HepG2 (cell line): ENCODE results near the gene SF3A2. TPM values are rescaled to one million over a fixed set of nuclear protein-coding genes. Genes with fewer than 3 reads are reported as not detected.

Experiments used
- ATAC-seq: fragments of 200-7000 bp; cut with Tn5 transposase; 3 replicates; pipeline ENCODE4 v1.9.1; 2020; ENCODE audit warnings: mild to moderate bottlenecking, moderate library complexity
- BruUV-seq: library from RNA; stranded (reverse); fragments of 400-500 nt; replicated peaks from 2 replicates; lab custom pipeline; 2021; lab: Mats Ljungman, UMichigan
- CTCF ChIA-PET: fragments of 300-600 bp; formaldehyde crosslinking; extraction: SDS; loops from one replicate; lab custom pipeline; 2021; ENCODE audit warnings: low total read pairs, inconsistent platforms, low intra/inter-chr PET ratio; lab: Yijun Ruan, JAX
- POLR2A ChIA-PET: fragments of 350-600 bp; sonication (Branson Sonifier 250); formaldehyde crosslinking; loops from one replicate; lab custom pipeline; 2020; ENCODE audit warnings: antibody characterized with exemption, inconsistent platforms; lab: Yijun Ruan, JAX
- DNase-seq: peaks from one replicate; pipeline ENCODE4 v3.0.0-alpha.2; 2015; ENCODE audit warnings: low spot score
- FAIRE-seq: peaks from 3 replicates; lab custom pipeline; 2011; peaks lifted over from hg19 to GRCh38; lab: Jason Lieb, UNC
- H2AFZ ChIP-seq: one replicate; pipeline ENCODE4 v1.6.1; 2011; ENCODE audit warnings: low read length, inconsistent platforms
- H3K27ac ChIP-seq: fragments of 300-600 bp; 3 replicates; pipeline ENCODE4 v1.8.0; 2011; ENCODE audit warnings: mixed run types, mild to moderate bottlenecking, mixed read lengths, low read length, inconsistent platforms; ENCODE audit not compliant: insufficient read depth; ENCODE audit errors: extremely low read length
- H3K27me3 ChIP-seq, 2 experiments: fragments of 200-600 bp in 1 of 2; 2 replicates in 1 of 2; 3 replicates in 1 of 2; pipeline versions ENCODE4 v1.6.0 to v1.8.0; 2011; ENCODE audit warnings: low read length in 2 of 2, mild to moderate bottlenecking in 2 of 2, moderate library complexity in 2 of 2, inconsistent platforms in 1 of 2; ENCODE audit not compliant: insufficient read depth in 2 of 2, control insufficient read depth in 1 of 2
- H3K36me3 ChIP-seq, 2 experiments: fragments of 200-600 bp in 1 of 2; replicated peaks in 1 of 2; 2 replicates in 1 of 2; 3 replicates in 1 of 2; pipeline versions ENCODE4 v1.5.1 to v1.8.0; 2011; ENCODE audit warnings: low read length in 2 of 2, inconsistent platforms in 1 of 2; ENCODE audit not compliant: insufficient read depth in 2 of 2, control insufficient read depth in 1 of 2
- H3K4me1 ChIP-seq: 2 replicates; pipeline ENCODE4 v1.5.1; 2012; ENCODE audit warnings: low read length, inconsistent platforms; ENCODE audit not compliant: insufficient read depth
- H3K4me2 ChIP-seq: 2 replicates; pipeline ENCODE4 v1.6.0; 2011; ENCODE audit warnings: low read depth, low read length, inconsistent platforms
- H3K4me3 ChIP-seq, 3 experiments: fragments of 200-600 bp in 1 of 3; sonication (generic), shearing (Covaris generic) in 1 of 3; replicated peaks in 1 of 3; 2 replicates each; pipeline ENCODE4 v1.5.1; 2011 to 2016; ENCODE audit warnings: low read length in 3 of 3, inconsistent platforms in 2 of 3, low read depth in 2 of 3, mild to moderate bottlenecking in 2 of 3, control low read depth in 1 of 3, mixed read lengths in 1 of 3; ENCODE audit not compliant: insufficient read depth in 1 of 3
- H3K79me2 ChIP-seq: one replicate; pipeline ENCODE4 v1.6.1; 2011; ENCODE audit warnings: low read length, inconsistent platforms; ENCODE audit not compliant: insufficient read depth
- H3K9ac ChIP-seq: 2 replicates; pipeline ENCODE4 v1.6.0; 2011; ENCODE audit warnings: mild to moderate bottlenecking, low read depth, low read length, inconsistent platforms; ENCODE audit not compliant: insufficient read depth
- H3K9me3 ChIP-seq: 2 replicates; pipeline ENCODE4 v1.5.1; 2012; ENCODE audit warnings: mild to moderate bottlenecking, low read length
- H4K20me1 ChIP-seq: 2 replicates; pipeline ENCODE4 v1.6.0; 2011; ENCODE audit warnings: inconsistent platforms, mild to moderate bottlenecking, low read length, moderate library complexity; ENCODE audit not compliant: insufficient read depth
- CEBPZ ChIP-seq: IDR thresholded peaks from 2 replicates; pipeline ENCODE4 v1.6.1; 2012; ENCODE audit warnings: low read length, improper control_type of control experiment
- EEA1 ChIP-seq: sonication (generic); formaldehyde crosslinking; IDR thresholded peaks from 2 replicates; pipeline ENCODE4 v1.5.1; 2020; ENCODE audit warnings: mild to moderate bottlenecking, missing genetic modification reagents, borderline replicate concordance
- EZH2 ChIP-seq: conservative IDR thresholded peaks from 2 replicates; pipeline ENCODE4 v1.6.1; 2012; ENCODE audit warnings: mild to moderate bottlenecking, low read depth, low read length, moderate library complexity
- NCOA2 ChIP-seq: sonication (generic); formaldehyde crosslinking; IDR thresholded peaks from 2 replicates; pipeline ENCODE4 v1.8.0; 2022; ENCODE audit warnings: inconsistent platforms
- SCMH1 ChIP-seq: sonication (generic); formaldehyde crosslinking; IDR thresholded peaks from 2 replicates; pipeline ENCODE4 v1.9.0; 2021; ENCODE audit warnings: missing genetic modification reagents, mild to moderate bottlenecking, borderline replicate concordance
- SMAD9 ChIP-seq: sonication (generic); formaldehyde crosslinking; IDR thresholded peaks from 2 replicates; pipeline ENCODE4 v1.5.1; 2020; ENCODE audit warnings: mild to moderate bottlenecking, missing genetic modification reagents
- ZBTB43 ChIP-seq: sonication (generic); formaldehyde crosslinking; conservative IDR thresholded peaks from 2 replicates; pipeline ENCODE4 v1.4.0; 2020; ENCODE audit warnings: missing genetic modification reagents
- ZNF18 ChIP-seq: sonication (generic); formaldehyde crosslinking; IDR thresholded peaks from 2 replicates; pipeline ENCODE4 v1.8.0; 2022; ENCODE audit warnings: mild to moderate bottlenecking, missing genetic modification reagents; ENCODE audit not compliant: insufficient replicate concordance
- ZNF30 ChIP-seq: sonication (generic); formaldehyde crosslinking; IDR thresholded peaks from 2 replicates; pipeline ENCODE4 v1.5.0; 2020; ENCODE audit warnings: mild to moderate bottlenecking, missing genetic modification reagents
- ZNF558 ChIP-seq: sonication (generic); formaldehyde crosslinking; IDR thresholded peaks from 2 replicates; pipeline ENCODE4 v1.9.0; 2022; ENCODE audit warnings: mild to moderate bottlenecking, missing genetic modification reagents, borderline replicate concordance
- ZNF570 ChIP-seq: sonication (generic); formaldehyde crosslinking; IDR thresholded peaks from 2 replicates; pipeline ENCODE4 v1.4.0; 2020; ENCODE audit warnings: mild to moderate bottlenecking, missing genetic modification reagents, borderline replicate concordance
- ZNF777 ChIP-seq: sonication (generic); formaldehyde crosslinking; IDR thresholded peaks from 2 replicates; pipeline ENCODE4 v1.4.0; 2020; ENCODE audit warnings: missing genetic modification reagents
- WGBS: methylation state at CpG from one replicate; pipeline ENCODE4 v1.1.6; 2017; ENCODE audit warnings: low lambda C conversion rate; 5-methylcytosine and 5-hydroxymethylcytosine counted together
- in situ Hi-C: cut with HindIII; loops from 2 replicates; pipeline ENCODE4 v1.10.0; 2017; ENCODE audit warnings: low pct_unique_long_range_greater_than_20kb; ENCODE audit not compliant: extremely low pct_ligation_motif_present
- intact Hi-C: fragments of 100-400 bp; cut with micrococcal nuclease; formaldehyde crosslinking; loops from one replicate; pipeline ENCODE4 v1.10.0; 2022; ENCODE audit not compliant: unreplicated experiment
- polyA plus RNA-seq, 8 experiments: library from polyadenylated mRNA; depleted of rRNA in 3 of 8; stranded (reverse) in 7 of 8; unstranded in 1 of 8; fragments of >200 nt; fragmentation: Illumina TruSeq in 4 of 8; extraction: Trizol in 4 of 8; gene quantifications; 2 replicates each; pipeline versions ENCODE4 v1.2.1 to v1.2.3, GENCODE V29; 2011 to 2016; ENCODE audit warnings: low read depth in 4 of 8, missing spikeins in 1 of 8, mixed read lengths in 1 of 8; ENCODE audit not compliant: insufficient read depth in 1 of 8
- total RNA-seq, 5 experiments: library from RNA; depleted of rRNA; stranded (reverse); fragments of >200 nt; fragmentation: Illumina TruSeq; extraction: Trizol; gene quantifications; 2 replicates each; pipeline ENCODE4 v1.2.3, GENCODE V29; 2016; ENCODE audit warnings: low read depth in 1 of 5

SF3A2 gene
- total and polyA plus RNA-seq, 2 of the 13 experiments (the other 11 are each of a cell fraction or from before 2014, with no cell fraction given): 8.6 to 8.8 TPM

GRCh38 chr19:2288818-2289713, 52.4 kb downstream of the SF3A2 start:
- H3K36me3 ChIP-seq: no peaks in the 10 kb centered on the region
- no peaks in the 10 kb centered on the region; the same call in 1 of the 2 replicates for H4K20me1 ChIP-seq
- 0 out of 2 replicates have a peak overlapping the region, but pooled peaks have one; percentile 18 for H3K9ac ChIP-seq
- peak; percentile 19; the same call in 2 of the 3 replicates for ATAC-seq
- H3K4me2 ChIP-seq: peak overlapping the region; percentile 68
- intact Hi-C loops: no loop called here
- H3K9me3 ChIP-seq: no peaks in the 10 kb centered on the region
- no TSS peak for BruUV-seq
- FAIRE-seq: no peak
- no peak overlapping the region for H3K27ac ChIP-seq
- WGBS: 27% methylated on average over 5 of the region's 28 CpGs
- H2AFZ ChIP-seq: no peak overlapping the region
- ChIA-PET POLR2A (interaction anchor here (0.9 kb wide), 1 partner anchor 54 kb away, joined by 5 read pairs; no protein-coding TSS in a partner anchor), CTCF (no interaction called here)
- peak overlapping the region in 1 of 3 experiments; percentile 53; a peak in 2 of 6 replicates for H3K4me3 ChIP-seq
- peaks cover 46% of the 10 kb centered on the region for H3K4me1 ChIP-seq
- H3K27me3 ChIP-seq: peaks cover 30 to 83% of the 10 kb centered on the region in 2 experiments
- H3K79me2 ChIP-seq: no peaks in the 10 kb centered on the region
- no peak for DNase-seq
- in situ Hi-C loops: no loop called here
- TF ChIP-seq EZH2: peak; percentile 72
- TF ChIP-seq ZNF558 (CRISPR knock-in tag): no peak
- TF ChIP-seq NCOA2: no peak
- no peak for TF ChIP-seq CEBPZ
- TF ChIP-seq ZNF570: no peak
- TF ChIP-seq ZNF777 (CRISPR knock-in tag): no peak
- no peak for TF ChIP-seq SCMH1 (CRISPR knock-in tag)
- peak; percentile 100 for TF ChIP-seq ZNF18 (CRISPR knock-in tag)
- 0 out of 2 replicates have a peak, but pooled peaks have one; percentile 32 for TF ChIP-seq ZNF30 (CRISPR knock-in tag)
- peak; percentile 85; the same call in 1 of the 2 replicates for TF ChIP-seq ZBTB43 (CRISPR knock-in tag)
- TF ChIP-seq SMAD9 (CRISPR knock-in tag): no peak
- no peak for TF ChIP-seq EEA1 (CRISPR knock-in tag)
